ENCODE measurements around the gene C2.
"Not testable (repeated sequence)": the region's sequence is repeated elsewhere in the genome, so short reads cannot be mapped to it uniquely, and the experiment has no call there.

The C2 gene

GRCh38 chr6:31980998-31981397 lies 53.5 kb downstream of the C2 start:
- not testable (repeated sequence) for DNase-seq

GRCh38 chr6:31981744-31982143 lies 54.2 kb downstream of the C2 start, which contains the start of gene C4A:
TSS of gene C4A (plus strand) at chr6:31982057. CDS start at chr6:31982108, 51 bp downstream.
- DNase-seq, result not testable (repeated sequence)

GRCh38 chr6:31989363-31989762 lies 61.8 kb downstream of the C2 start:
- DNase-seq, result not testable (repeated sequence)

GRCh38 chr6:31994421-31994820 lies 66.9 kb downstream of the C2 start:
- not testable (repeated sequence) for DNase-seq
